ENCODE data around the gene RAI1. TPM values are rescaled to one million over a fixed set of nuclear protein-coding genes. Genes with fewer than 3 reads are reported as not detected.

RAI1 gene
- total and polyA plus RNA-seq, 2 of the 8 experiments (the other 6 are each of a cell fraction or from before 2014, with no cell fraction given): 0.39 to 1.2 TPM

DNA sequence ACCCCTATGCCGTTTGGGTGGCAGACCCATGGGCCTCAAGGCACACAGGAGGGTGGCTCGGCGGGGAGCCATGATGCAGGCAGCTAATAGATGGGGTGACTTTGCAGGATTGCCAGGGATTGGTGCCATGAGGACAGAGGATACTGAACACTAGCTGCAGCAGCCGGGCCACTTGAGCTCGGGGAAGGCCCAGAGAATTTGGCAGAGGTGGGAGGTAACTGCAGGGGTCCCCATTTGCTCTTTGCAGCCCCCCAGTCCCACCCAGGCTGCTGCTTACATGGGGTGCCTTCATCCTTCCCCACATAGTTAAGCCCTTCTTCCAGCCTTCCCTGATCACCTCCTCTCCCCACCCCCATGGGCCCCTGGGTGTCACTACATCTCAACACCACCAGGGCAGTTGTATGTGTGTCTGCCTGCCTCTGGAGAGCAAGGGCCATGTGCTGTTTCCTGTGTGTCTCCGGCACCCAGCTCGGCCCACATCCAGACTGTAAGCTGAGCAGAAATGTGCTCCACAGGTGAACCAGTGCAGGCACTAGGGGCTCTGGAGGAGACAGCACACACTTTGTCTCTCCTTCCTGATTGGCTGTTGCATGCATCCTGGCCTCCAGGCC lies 103.5 kb downstream of the RAI1 start:
- no peak overlapping the region for H3K14ac ChIP-seq (ENCODE audit: insufficient read length)
- 64% methylated on average over 7 of the region's 7 CpGs; no CpG with 5 or more reads in 1 of the 2 experiments for WGBS, 2 experiments (ENCODE audit: extremely low coverage in 1 of 2, insufficient coverage in 1 of 2, insufficient read length in 1 of 2, insufficient replicate concordance in 2 of 2, low coverage in 1 of 2, low lambda C conversion rate in 2 of 2, missing lambda C conversion rate in 1 of 2)
- H3K4me2 ChIP-seq (ENCODE audit: insufficient read depth in 1 of 2, low read depth in 2 of 2, low read length in 2 of 2): peak overlapping the region; percentile 68 to 90
- no peak overlapping the region; a peak in 1 of 7 replicates for H3K9ac ChIP-seq (replicated peaks in 1 of 4; ENCODE audit: extremely low read depth in 1 of 4, low read depth in 3 of 4, low read length in 3 of 4)
- POLR2A ChIA-PET (ENCODE audit: partially characterized antibody): interaction anchor here (0.7 to 3.5 kb wide), 13 partner anchors 9 to 288 kb away, joined by 3 to 9 read pairs (median 4); partner anchors contain the start of genes RASD1 and SREBF1
- H3K27ac ChIP-seq (ENCODE audit: low read depth, low read length): no peak overlapping the region
- H3K79me1 ChIP-seq (ENCODE audit: low read depth, low read length): no peaks in the 10 kb centered on the region
- no peak overlapping the region for H3K4ac ChIP-seq (replicated peaks; ENCODE audit: insufficient read length, low read depth, low read length)
- CTCF ChIA-PET (ENCODE audit: partially characterized antibody): interaction anchor here (0.5 to 7.5 kb wide), 20 partner anchors 8 to 254 kb away, joined by 3 to 48 read pairs (median 4); no protein-coding TSS in a partner anchor
- H2BK12ac ChIP-seq (ENCODE audit: low read depth, low read length): no peak overlapping the region; the same call in 1 of the 2 replicates
- FAIRE-seq: no peak
- H3K23ac ChIP-seq (ENCODE audit: insufficient read length): no peak overlapping the region
- H3K18ac ChIP-seq (ENCODE audit: extremely low read depth, low read length): no peak overlapping the region
- peaks cover 19% of the 10 kb centered on the region; the same call in 1 of the 2 replicates for H3K23me2 ChIP-seq (ENCODE audit: low read depth, low read length)
- no peak for DNase-seq (ENCODE audit: low read depth in 1 of 2, low spot score in 2 of 2)
- no peak overlapping the region for H4K91ac ChIP-seq (replicated peaks; ENCODE audit: insufficient read length, low read length)
- H4K5ac ChIP-seq (ENCODE audit: insufficient read length, low read depth, low read length): no peak overlapping the region
- H2BK5ac ChIP-seq (ENCODE audit: low read depth, low read length): no peak overlapping the region
- H2AFZ ChIP-seq (ENCODE audit: low read length): no peak overlapping the region
- peak overlapping the region; percentile 58 to 75 (median 64); a peak in 6 of 8 replicates for H3K4me3 ChIP-seq (ENCODE audit: extremely low read depth in 1 of 4, insufficient read depth in 2 of 4, low read depth in 3 of 4, low read length in 4 of 4)
- no peak overlapping the region; the same call in 1 of the 2 replicates for H2BK15ac ChIP-seq (ENCODE audit: low read length)
- no peaks in the 10 kb centered on the region for H3K79me2 ChIP-seq (ENCODE audit: control insufficient read depth in 1 of 2, insufficient read depth in 2 of 2, low read length in 2 of 2)
- H3K27me3 ChIP-seq (replicated peaks in 1 of 4; ENCODE audit: control insufficient read depth in 3 of 4, extremely low read depth in 1 of 4, insufficient read depth in 3 of 4, low read length in 3 of 4): peaks cover 0 to 40% (median 13%) of the 10 kb centered on the region in 4 experiments; a peak in 6 of 7 replicates
- H4K8ac ChIP-seq (ENCODE audit: extremely low read depth, insufficient read depth, low read length): no peak overlapping the region
- peaks cover 0 to 1% of the 10 kb centered on the region in 2 experiments for H4K20me1 ChIP-seq (replicated peaks in 1 of 2; ENCODE audit: control insufficient read depth in 1 of 2, insufficient read depth in 2 of 2, low read length in 2 of 2)
- H3K9me3 ChIP-seq (ENCODE audit: insufficient read depth in 2 of 2, low read depth in 1 of 2, low read length in 1 of 2): no peaks in the 10 kb centered on the region
- H2AK5ac ChIP-seq (ENCODE audit: low read depth, low read length): no peak overlapping the region
- no peaks in the 10 kb centered on the region for H3K36me3 ChIP-seq (ENCODE audit: control insufficient read depth in 2 of 4, insufficient read depth in 4 of 4, low read length in 3 of 4)
- no peak overlapping the region for H3K56ac ChIP-seq (replicated peaks; ENCODE audit: insufficient read length, low read depth, low read length)
- no peak overlapping the region for H2BK20ac ChIP-seq (ENCODE audit: low read length)
- H3K4me1 ChIP-seq (replicated peaks in 1 of 4; ENCODE audit: control insufficient read depth in 3 of 4, insufficient read depth in 4 of 4, low read length in 3 of 4): peaks cover 17 to 32% (median 26%) of the 10 kb centered on the region in 4 experiments
- H2BK120ac ChIP-seq (replicated peaks; ENCODE audit: low read depth, low read length): no peak overlapping the region

All from H1 (cell line).